OCI-LY1 (cell line): ENCODE results near the gene ELMOD1.

Source experiments
- EZH2 ChIP-seq: fragments of 200-600 bp; sonication (generic), shearing (Covaris generic); IDR thresholded peaks from 2 replicates; pipeline ENCODE4 v1.8.0; 2017; ENCODE audit warnings: borderline replicate concordance, mixed run types, mild to moderate bottlenecking, antibody characterized with exemption, low read length, moderate library complexity, mixed read lengths
- TF ChIP-seq, protein P1 (sequence below): fragments of 200-600 bp; sonication (generic), shearing (Covaris generic); IDR thresholded peaks from 2 replicates; pipeline ENCODE4 v1.5.1; 2017; ENCODE audit warnings: mild to moderate bottlenecking, antibody characterized with exemption, low read length, moderate library complexity, mixed read lengths

GRCh38 chr11:107696140-107696539 lies 105.2 kb downstream of the ELMOD1 start:
- TF ChIP-seq EZH2 = no peak
- TF ChIP-seq, protein P1, sequence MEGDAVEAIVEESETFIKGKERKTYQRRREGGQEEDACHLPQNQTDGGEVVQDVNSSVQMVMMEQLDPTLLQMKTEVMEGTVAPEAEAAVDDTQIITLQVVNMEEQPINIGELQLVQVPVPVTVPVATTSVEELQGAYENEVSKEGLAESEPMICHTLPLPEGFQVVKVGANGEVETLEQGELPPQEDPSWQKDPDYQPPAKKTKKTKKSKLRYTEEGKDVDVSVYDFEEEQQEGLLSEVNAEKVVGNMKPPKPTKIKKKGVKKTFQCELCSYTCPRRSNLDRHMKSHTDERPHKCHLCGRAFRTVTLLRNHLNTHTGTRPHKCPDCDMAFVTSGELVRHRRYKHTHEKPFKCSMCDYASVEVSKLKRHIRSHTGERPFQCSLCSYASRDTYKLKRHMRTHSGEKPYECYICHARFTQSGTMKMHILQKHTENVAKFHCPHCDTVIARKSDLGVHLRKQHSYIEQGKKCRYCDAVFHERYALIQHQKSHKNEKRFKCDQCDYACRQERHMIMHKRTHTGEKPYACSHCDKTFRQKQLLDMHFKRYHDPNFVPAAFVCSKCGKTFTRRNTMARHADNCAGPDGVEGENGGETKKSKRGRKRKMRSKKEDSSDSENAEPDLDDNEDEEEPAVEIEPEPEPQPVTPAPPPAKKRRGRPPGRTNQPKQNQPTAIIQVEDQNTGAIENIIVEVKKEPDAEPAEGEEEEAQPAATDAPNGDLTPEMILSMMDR = no peak
